GM12878 (cell line): ENCODE measurements around the gene CNGA4. TPM values are rescaled to one million over a fixed set of nuclear protein-coding genes. Genes with fewer than 3 reads are reported as not detected.

Source experiments
- ATAC-seq: fragments of 200-7000 bp; cut with Tn5 transposase; 3 replicates; pipeline ENCODE4 v1.9.1; 2020; ENCODE audit warnings: mild to moderate bottlenecking, moderate library complexity
- BruUV-seq: library from RNA; stranded (reverse); fragments of 400-500 nt; replicated peaks from 2 replicates; lab custom pipeline; 2021; lab: Mats Ljungman, UMichigan
- CTCF ChIA-PET: fragments of 300-600 bp; sonication (Branson Sonifier 250); formaldehyde crosslinking; extraction: SDS; loops from one replicate; lab custom pipeline; 2021; ENCODE audit warnings: inconsistent platforms; lab: Yijun Ruan, JAX
- POLR2A ChIA-PET: fragments of 350-600 bp; formaldehyde crosslinking; extraction: SDS; loops from one replicate; lab custom pipeline; 2021; ENCODE audit warnings: inconsistent platforms; lab: Charles Lee
- RAD21 ChIA-PET: fragments of 300-600 bp; sonication (Branson Sonifier 250); formaldehyde crosslinking; loops from one replicate; lab custom pipeline; 2023; ENCODE audit warnings: antibody characterized with exemption; ENCODE audit not compliant: unreplicated experiment; lab: Charles Lee
- SMC1A ChIA-PET: fragments of 300-600 bp; sonication (Branson Sonifier 250); formaldehyde crosslinking; loops from one replicate; lab custom pipeline; 2023; ENCODE audit not compliant: unreplicated experiment, uncharacterized antibody; lab: Charles Lee
- DNase-seq: peaks from one replicate; pipeline ENCODE4 v3.0.0-alpha.2; 2011; ENCODE audit warnings: low read depth, low spot score
- FAIRE-seq: peaks from 3 replicates; lab custom pipeline; 2011; peaks lifted over from hg19 to GRCh38; lab: Jason Lieb, UNC
- H2AFZ ChIP-seq: 2 replicates; pipeline ENCODE4 v1.6.0; 2011; ENCODE audit warnings: low read depth, low read length, control low read depth; ENCODE audit not compliant: control insufficient read depth
- H3K27ac ChIP-seq: 2 replicates; pipeline ENCODE4 v1.5.1; 2011; ENCODE audit warnings: control low read depth; ENCODE audit not compliant: control insufficient read depth, insufficient read depth
- H3K27me3 ChIP-seq, 2 experiments: replicated peaks in 1 of 2; 2 replicates each; pipeline versions ENCODE4 v1.6.0 to v1.6.1; 2011; ENCODE audit warnings: low read length in 1 of 2; ENCODE audit not compliant: control insufficient read depth in 2 of 2, insufficient read depth in 2 of 2
- H3K36me3 ChIP-seq, 2 experiments: 2 replicates each; pipeline ENCODE4 v1.5.1; 2011; ENCODE audit warnings: low read length in 1 of 2; ENCODE audit not compliant: control insufficient read depth in 2 of 2, insufficient read depth in 2 of 2
- H3K4me1 ChIP-seq: 2 replicates; pipeline ENCODE4 v1.6.1; 2011; ENCODE audit warnings: mild to moderate bottlenecking, low read length, moderate library complexity, mixed read lengths; ENCODE audit not compliant: control insufficient read depth, insufficient read depth
- H3K4me2 ChIP-seq: 2 replicates; pipeline ENCODE4 v1.6.0; 2011; ENCODE audit warnings: control low read depth; ENCODE audit not compliant: control insufficient read depth, insufficient read depth
- H3K4me3 ChIP-seq: fragments of 200-600 bp; sonication (generic); 2 replicates; pipeline ENCODE4 v1.5.1; 2016
- H3K79me2 ChIP-seq: 2 replicates; pipeline ENCODE4 v1.6.0; 2011; ENCODE audit warnings: low read length; ENCODE audit not compliant: control insufficient read depth, insufficient read depth
- H3K9ac ChIP-seq: 2 replicates; pipeline ENCODE4 v1.8.0; 2011; ENCODE audit warnings: low read length, control low read depth, mixed read lengths; ENCODE audit not compliant: control insufficient read depth, insufficient read depth
- H3K9me3 ChIP-seq: replicated peaks from 3 replicates; pipeline ENCODE4 v1.5.1; 2011; ENCODE audit warnings: mild to moderate bottlenecking, low read length; ENCODE audit not compliant: control insufficient read depth, insufficient read depth
- H4K20me1 ChIP-seq: 2 replicates; pipeline ENCODE4 v1.6.0; 2011; ENCODE audit not compliant: control insufficient read depth, insufficient read depth
- BHLHE40 ChIP-seq, 2 experiments: fragments of 450-650 bp in 1 of 2; IDR thresholded peaks; 2 replicates each; pipeline ENCODE4 v1.6.1; 2011 to 2017; ENCODE audit warnings: low read depth in 2 of 2, borderline replicate concordance in 1 of 2, improper control_type of control experiment in 1 of 2, low read length in 1 of 2, mild to moderate bottlenecking in 1 of 2
- CBX5 ChIP-seq: sonication (generic); IDR thresholded peaks from 2 replicates; pipeline ENCODE4 v1.6.1; 2016; ENCODE audit warnings: low read depth, moderate library complexity, mild to moderate bottlenecking, inconsistent platforms
- E2F4 ChIP-seq: IDR thresholded peaks from 2 replicates; pipeline ENCODE4 v1.6.1; 2012; ENCODE audit warnings: low read depth, low read length, improper control_type of control experiment
- EP300 ChIP-seq, 2 experiments: fragments of 150-350 bp in 1 of 2; IDR thresholded peaks; 2 replicates each; pipeline ENCODE4 v1.6.1; 2011 to 2012; ENCODE audit warnings: low read depth in 2 of 2, low read length in 2 of 2, borderline replicate concordance in 1 of 2, improper control_type of control experiment in 1 of 2, inconsistent platforms in 1 of 2; ENCODE audit not compliant: control insufficient read depth in 1 of 2
- ETV6 ChIP-seq, 2 experiments: fragments of 450-650 bp in 1 of 2; IDR thresholded peaks in 1 of 2; conservative IDR thresholded peaks in 1 of 2; 2 replicates each; pipeline ENCODE4 v1.6.1; 2014; ENCODE audit warnings: antibody characterized with exemption in 1 of 2, borderline replicate concordance in 1 of 2, low read depth in 1 of 2, mild to moderate bottlenecking in 1 of 2, moderate library complexity in 1 of 2
- FOXM1 ChIP-seq: IDR thresholded peaks from 2 replicates; pipeline ENCODE4 v1.6.1; 2012; ENCODE audit warnings: low read depth, mild to moderate bottlenecking, inconsistent platforms, low read length, moderate library complexity
- HDAC6 ChIP-seq: fragments of 200-600 bp; sonication (generic); IDR thresholded peaks from one replicate; pipeline ENCODE4 v1.8.0; 2017; ENCODE audit warnings: antibody characterized with exemption; ENCODE audit not compliant: unreplicated experiment
- RAD21 ChIP-seq: IDR thresholded peaks from 2 replicates; pipeline ENCODE4 v1.6.1; 2011; ENCODE audit warnings: mild to moderate bottlenecking, low read depth, low read length, moderate library complexity; ENCODE audit not compliant: insufficient read depth
- TAF1 ChIP-seq: IDR thresholded peaks from 2 replicates; pipeline ENCODE4 v1.6.1; 2011; ENCODE audit warnings: mild to moderate bottlenecking, low read depth, low read length, borderline replicate concordance
- TCF7 ChIP-seq: IDR thresholded peaks from 2 replicates; pipeline ENCODE4 v1.6.1; 2014; ENCODE audit warnings: antibody characterized with exemption, borderline replicate concordance
- WRNIP1 ChIP-seq: IDR thresholded peaks from 2 replicates; pipeline ENCODE4 v1.6.1; 2011; ENCODE audit warnings: low read depth, low read length, improper control_type of control experiment, borderline replicate concordance
- YBX1 ChIP-seq: fragments of 450-650 bp; IDR thresholded peaks from 2 replicates; pipeline ENCODE4 v1.6.1; 2016; ENCODE audit warnings: antibody characterized with exemption
- WGBS: methylation state at CpG from one replicate; pipeline ENCODE4 v1.1.6; 2016; ENCODE audit warnings: low lambda C conversion rate; ENCODE audit not compliant: insufficient replicate concordance, insufficient coverage; ENCODE audit errors: missing lambda C conversion rate; 5-methylcytosine and 5-hydroxymethylcytosine counted together
- in situ Hi-C: fragments of 300-500 bp; cut with MboI; formaldehyde crosslinking; loops from 9 replicates; pipeline ENCODE4 v1.14.3; 2018; ENCODE audit warnings: mixed read lengths
- intact Hi-C: fragments of 100-400 bp; cut with micrococcal nuclease; formaldehyde crosslinking; loops from one replicate; pipeline ENCODE4 v1.14.2; 2022; ENCODE audit not compliant: unreplicated experiment
- polyA plus RNA-seq, 11 experiments: library from polyadenylated mRNA; depleted of rRNA in 4 of 11; unstranded in 6 of 11; stranded (reverse) in 5 of 11; fragments of >200 nt; fragmentation: Nextera tagmentation in 4 of 11; fragmentation: Illumina TruSeq in 1 of 11; extraction: Ambion mirVana in 4 of 11; extraction: Trizol in 1 of 11; gene quantifications; 1 replicate in 1 of 11; 2 replicates in 10 of 11; pipeline versions ENCODE4 v1.2.1 to v1.2.3, GENCODE V29; 2011 to 2016; ENCODE audit warnings: inconsistent platforms in 2 of 11, missing spikeins in 2 of 11, low read depth in 1 of 11
- total RNA-seq, 4 experiments: library from RNA; depleted of rRNA in 3 of 4; stranded (reverse); fragments of >200 nt in 3 of 4; fragmentation: Illumina TruSeq in 1 of 4; extraction: Trizol in 1 of 4; gene quantifications; 2 replicates each; pipeline versions ENCODE4 v1.2.1 to v1.2.3, GENCODE V29; 2013 to 2021
- TF ChIP-seq, protein P1 (sequence below): fragments of 450-650 bp; IDR thresholded peaks from 2 replicates; pipeline ENCODE4 v1.6.1; 2014; ENCODE audit warnings: mild to moderate bottlenecking

The CNGA4 gene
- total and polyA plus RNA-seq, 10 of the 15 experiments (the other 5 are each of a cell fraction or from before 2014, with no cell fraction given) = 0.05 to 0.26 (median 0.07) TPM; not detected in 5

GRCh38 chr11:6197466-6198200 is 41.3 kb upstream of the CNGA4 start:
- in situ Hi-C loops (no loop called here), intact Hi-C loops (no loop called here)
- no peak for DNase-seq
- Histone ChIP-seq H3K9ac (no peak overlapping the region), H3K4me2 (no peak overlapping the region), H3K4me3 (no peak overlapping the region), H3K27me3 (no peaks in the 10 kb centered on the region), H3K36me3 (no peaks in the 10 kb centered on the region), H3K4me1 (no peaks in the 10 kb centered on the region), H3K79me2 (no peaks in the 10 kb centered on the region), H2AFZ (no peak overlapping the region), H3K9me3 (no peaks in the 10 kb centered on the region), H3K27ac (no peak overlapping the region), H4K20me1 (no peaks in the 10 kb centered on the region)
- FAIRE-seq = no peak
- POLR2A ChIA-PET = interaction anchor here (1.7 kb wide), 1 partner anchor 29 kb away, joined by 4 read pairs; no protein-coding TSS in a partner anchor
- no peak for TF ChIP-seq TCF7
- TF ChIP-seq FOXM1 = no peak
- no peak for TF ChIP-seq ETV6 (conservative IDR thresholded peaks at IDR 0.05 in 1 of 2, IDR thresholded peaks at IDR 0.05 in 1 of 2; ENCODE audit: borderline replicate concordance in 1 of 2, low read depth in 1 of 2)
- TF ChIP-seq TAF1 = no peak
- TF ChIP-seq EP300 (IDR thresholded peaks at IDR 0.05; ENCODE audit: borderline replicate concordance in 1 of 2, control insufficient read depth in 1 of 2, low read depth in 2 of 2, low read length in 2 of 2) = no peak
- TF ChIP-seq, protein P1, sequence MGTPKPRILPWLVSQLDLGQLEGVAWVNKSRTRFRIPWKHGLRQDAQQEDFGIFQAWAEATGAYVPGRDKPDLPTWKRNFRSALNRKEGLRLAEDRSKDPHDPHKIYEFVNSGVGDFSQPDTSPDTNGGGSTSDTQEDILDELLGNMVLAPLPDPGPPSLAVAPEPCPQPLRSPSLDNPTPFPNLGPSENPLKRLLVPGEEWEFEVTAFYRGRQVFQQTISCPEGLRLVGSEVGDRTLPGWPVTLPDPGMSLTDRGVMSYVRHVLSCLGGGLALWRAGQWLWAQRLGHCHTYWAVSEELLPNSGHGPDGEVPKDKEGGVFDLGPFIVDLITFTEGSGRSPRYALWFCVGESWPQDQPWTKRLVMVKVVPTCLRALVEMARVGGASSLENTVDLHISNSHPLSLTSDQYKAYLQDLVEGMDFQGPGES = no peak
- TF ChIP-seq CBX5 = no peak
- no peak for TF ChIP-seq WRNIP1
- TF ChIP-seq YBX1 = no peak
- TF ChIP-seq HDAC6 = no peak
- TF ChIP-seq RAD21 = no peak
- TF ChIP-seq BHLHE40 (IDR thresholded peaks at IDR 0.05; ENCODE audit: borderline replicate concordance in 1 of 2, low read depth in 2 of 2, low read length in 1 of 2) = no peak
- TF ChIP-seq E2F4 = no peak
- CTCF ChIA-PET = no interaction called here
- ATAC-seq = no peak
- WGBS = 52% methylated on average over 4 of the region's 4 CpGs
- SMC1A ChIA-PET = interaction anchor here (0.9 to 1.1 kb wide), 2 partner anchors 9 to 37 kb away, joined by 3 to 5 read pairs; partner anchors contain the start of genes C11orf42 and FHIP1B
- RAD21 ChIA-PET = no interaction called here
- BruUV-seq = no TSS peak
